Fibroblast of lung (primary cell): ENCODE results near the gene ZNRF1. TPM values are rescaled to one million over a fixed set of nuclear protein-coding genes. Genes with fewer than 3 reads are reported as not detected.

Source experiments
- DNase-seq, 2 donors: peaks; one replicate each; pipeline versions ENCODE4 v3.0.0 to v3.0.0-alpha.2; 2010; ENCODE audit warnings: low read depth in 2 of 2
- H2AFZ ChIP-seq: 2 replicates; pipeline ENCODE4 v1.5.1; 2012; ENCODE audit warnings: low read length, control low read depth, inconsistent platforms
- H3K27ac ChIP-seq: 2 replicates; pipeline ENCODE4 v1.5.1; 2011; ENCODE audit warnings: low read length, control low read depth; ENCODE audit not compliant: insufficient read depth
- H3K27me3 ChIP-seq: 2 replicates; pipeline ENCODE4 v1.5.1; 2011; ENCODE audit warnings: mild to moderate bottlenecking, low read length; ENCODE audit not compliant: control insufficient read depth, insufficient read depth
- H3K36me3 ChIP-seq: 2 replicates; pipeline ENCODE4 v1.5.1; 2011; ENCODE audit warnings: low read length; ENCODE audit not compliant: control insufficient read depth, insufficient read depth
- H3K4me1 ChIP-seq: 2 replicates; pipeline ENCODE4 v1.5.1; 2011; ENCODE audit warnings: low read length; ENCODE audit not compliant: control insufficient read depth, insufficient read depth; ENCODE audit errors: extremely low read depth
- H3K4me2 ChIP-seq: 2 replicates; pipeline ENCODE4 v1.5.1; 2011; ENCODE audit warnings: low read length, control low read depth; ENCODE audit not compliant: insufficient read depth; ENCODE audit errors: extremely low read depth
- H3K4me3 ChIP-seq, 4 experiments: fragments of 200-600 bp in 1 of 4; sonication (generic) in 1 of 4; replicated peaks in 1 of 4; 2 replicates each; pipeline ENCODE4 v1.5.1; 2011 to 2016; ENCODE audit warnings: low read length in 4 of 4, low read depth in 3 of 4, mild to moderate bottlenecking in 3 of 4, control low read depth in 2 of 4, inconsistent platforms in 1 of 4, mixed read lengths in 1 of 4; ENCODE audit not compliant: insufficient read depth in 1 of 4; ENCODE audit errors: control extremely low read depth in 1 of 4
- H3K79me2 ChIP-seq: 2 replicates; pipeline ENCODE4 v1.5.1; 2012; ENCODE audit warnings: mild to moderate bottlenecking, low read length, inconsistent platforms; ENCODE audit not compliant: control insufficient read depth, insufficient read depth
- H3K9ac ChIP-seq: 2 replicates; pipeline ENCODE4 v1.5.1; 2011; ENCODE audit warnings: mild to moderate bottlenecking, low read length, control low read depth; ENCODE audit not compliant: insufficient read depth
- H3K9me3 ChIP-seq: 2 replicates; pipeline ENCODE4 v1.5.1; 2012; ENCODE audit warnings: low read depth, low read length; ENCODE audit not compliant: control insufficient read depth, insufficient read depth
- H4K20me1 ChIP-seq: 2 replicates; pipeline ENCODE4 v1.5.1; 2011; ENCODE audit warnings: low read length; ENCODE audit not compliant: control insufficient read depth, insufficient read depth; ENCODE audit errors: extremely low read depth
- CTCF ChIP-seq, 2 donors: IDR thresholded peaks in 1 of 2; conservative IDR thresholded peaks in 1 of 2; 1 replicate in 1 of 2; 2 replicates in 1 of 2; pipeline ENCODE4 v1.5.1; 2011 to 2012; ENCODE audit warnings: low read length in 2 of 2, control low read depth in 1 of 2, inconsistent platforms in 1 of 2, low read depth in 1 of 2, mild to moderate bottlenecking in 1 of 2
- EZH2 ChIP-seq: IDR thresholded peaks from 2 replicates; pipeline ENCODE4 v1.5.1; 2012; ENCODE audit warnings: low read length, control low read depth, mild to moderate bottlenecking; ENCODE audit errors: missing control alignments
- polyA plus RNA-seq, 2 donors: library from polyadenylated mRNA; depleted of rRNA in 1 of 2; stranded (reverse) in 1 of 2; unstranded in 1 of 2; fragments of >200 nt; gene quantifications; 2 replicates each; pipeline ENCODE4 v1.2.1, GENCODE V29; 2011 to 2012; ENCODE audit warnings: missing spikeins in 1 of 2
- total RNA-seq: library from RNA; depleted of rRNA; stranded (reverse); fragments of >200 nt; gene quantifications from 2 replicates; pipeline ENCODE4 v1.2.1, GENCODE V29; 2014

Gene ZNRF1
- total and polyA plus RNA-seq, 2 donors (not counting 1 experiment from before 2014, with no cell fraction given): 21.0 to 21.1 TPM

GRCh38 chr16:75029854-75030253 lies 31.0 kb downstream of the ZNRF1 start:
- TF ChIP-seq CTCF (conservative IDR thresholded peaks at IDR 0.05 in 1 of 2, IDR thresholded peaks at IDR 0.05 in 1 of 2; ENCODE audit: low read depth in 1 of 2, low read length in 2 of 2): no peak
- TF ChIP-seq EZH2: no peak
- Histone ChIP-seq H4K20me1 (no peaks in the 10 kb centered on the region), H3K27ac (peak overlapping the region; percentile 32), H3K4me2 (no peak overlapping the region), H3K4me1 (peaks cover 15% of the 10 kb centered on the region), H3K36me3 (no peaks in the 10 kb centered on the region), H3K27me3 (no peaks in the 10 kb centered on the region), H2AFZ (no peak overlapping the region), H3K4me3 (no peak overlapping the region), H3K79me2 (peaks cover 26% of the 10 kb centered on the region), H3K9me3 (no peaks in the 10 kb centered on the region), H3K9ac (no peak overlapping the region)
- peak; percentile 57 to 79 for DNase-seq

- no peak for TF ChIP-seq EZH2
- no peak for TF ChIP-seq CTCF (conservative IDR thresholded peaks at IDR 0.05 in 1 of 2, IDR thresholded peaks at IDR 0.05 in 1 of 2; ENCODE audit: low read depth in 1 of 2, low read length in 2 of 2)
- H3K9ac ChIP-seq: no peak overlapping the region
- H3K4me3 ChIP-seq: no peak overlapping the region
- H3K27me3 ChIP-seq: no peaks in the 10 kb centered on the region
- no peaks in the 10 kb centered on the region for H4K20me1 ChIP-seq
- H2AFZ ChIP-seq: no peak overlapping the region
- no peaks in the 10 kb centered on the region for H3K9me3 ChIP-seq
- H3K27ac ChIP-seq: no peak overlapping the region
- peaks cover 21% of the 10 kb centered on the region for H3K79me2 ChIP-seq
- DNase-seq: no peak
- no peak overlapping the region for H3K4me2 ChIP-seq
- no peaks in the 10 kb centered on the region for H3K36me3 ChIP-seq
- H3K4me1 ChIP-seq: peaks cover 3% of the 10 kb centered on the region
Measured at GRCh38 chr16:75032655-75033054, 33.8 kb downstream of the ZNRF1 start.

DNA sequence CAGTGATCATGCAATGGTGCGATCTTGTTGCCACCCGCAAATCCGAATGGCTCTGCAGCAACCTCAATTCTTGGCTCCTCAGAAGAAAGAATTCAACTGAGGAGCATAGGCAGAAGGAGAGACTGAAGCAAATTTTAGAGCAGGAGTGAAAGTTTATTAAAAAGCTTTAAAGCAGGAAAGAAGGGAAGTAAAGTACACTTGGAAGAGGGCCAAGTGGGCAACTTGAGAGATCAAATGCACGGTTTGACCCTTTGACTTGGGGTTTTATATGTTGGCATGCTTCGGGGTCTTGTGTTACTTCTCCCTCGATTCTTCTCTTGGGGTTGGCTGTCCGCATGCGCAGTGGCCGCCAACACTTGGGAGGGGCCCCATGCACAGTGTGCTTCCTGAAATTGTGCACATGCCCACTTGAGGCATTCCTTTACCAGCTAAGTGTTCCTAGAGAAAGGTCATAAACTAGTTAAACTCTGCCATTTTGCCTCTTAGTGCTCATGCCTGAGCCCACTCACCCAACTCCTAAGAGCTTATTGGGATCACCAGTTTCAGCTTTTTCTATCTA lies 36.7 kb downstream of the ZNRF1 start:
- H4K20me1 ChIP-seq: peaks cover 2% of the 10 kb centered on the region
- H3K27me3 ChIP-seq: no peaks in the 10 kb centered on the region
- H3K27ac ChIP-seq: no peak overlapping the region
- H3K9me3 ChIP-seq: no peaks in the 10 kb centered on the region
- peaks cover 16% of the 10 kb centered on the region for H3K79me2 ChIP-seq
- H3K36me3 ChIP-seq: no peaks in the 10 kb centered on the region
- no peak overlapping the region for H3K4me3 ChIP-seq
- TF ChIP-seq CTCF (conservative IDR thresholded peaks at IDR 0.05 in 1 of 2, IDR thresholded peaks at IDR 0.05 in 1 of 2; ENCODE audit: low read depth in 1 of 2, low read length in 2 of 2): no peak
- no peak for TF ChIP-seq EZH2
- H3K4me1 ChIP-seq: no peaks in the 10 kb centered on the region
- no peak overlapping the region for H3K9ac ChIP-seq
- H2AFZ ChIP-seq: no peak overlapping the region
- H3K4me2 ChIP-seq: no peak overlapping the region
- no peak for DNase-seq
